Measurements from ENCODE around the gene KCNMB2.

GRCh38 chr3:178795349-178795748, 259.1 kb downstream of the KCNMB2 start:
- TF ChIP-seq POLR2A (IDR thresholded peaks at IDR 0.05) = no peak
- TF ChIP-seq CTCF (IDR thresholded peaks at IDR 0.05 in 4 of 5, conservative IDR thresholded peaks at IDR 0.05 in 1 of 5) = no peak

All from gastrocnemius medialis (tissue), 4 donors.